Activated naive CD4-positive, alpha-beta T cell treated with anti-CD3 and anti-CD28 coated beads, Interleukin-2, amount 50 U/mL, for 16 hours (primary cell): ENCODE measurements around the gene PIRT.

Experiments used
- DNase-seq: peaks from one replicate; pipeline ENCODE4 v3.0.0-alpha.2; 2020

PIRT gene

GRCh38 chr17:10785295-10785694 is 52.6 kb downstream of the PIRT start:
- no peak for DNase-seq

GRCh38 chr17:10779609-10780008 is 58.3 kb downstream of the PIRT start:
- DNase-seq = no peak

- no peak for DNase-seq
Measured at GRCh38 chr17:10777890-10778289, 60.0 kb downstream of the PIRT start.

- no peak for DNase-seq
Measured at GRCh38 chr17:10777131-10777807, 60.6 kb downstream of the PIRT start.

- DNase-seq = no peak
Measured at GRCh38 chr17:10776381-10776780, 61.5 kb downstream of the PIRT start.

- DNase-seq = no peak
Measured at GRCh38 chr17:10775740-10776356, 62.0 kb downstream of the PIRT start.

GRCh38 chr17:10775058-10775457 is 62.8 kb downstream of the PIRT start:
- DNase-seq = no peak

GRCh38 chr17:10773391-10773790 is 64.5 kb downstream of the PIRT start:
- DNase-seq = no peak
